Measurements from ENCODE around the gene KANTR.

DNA sequence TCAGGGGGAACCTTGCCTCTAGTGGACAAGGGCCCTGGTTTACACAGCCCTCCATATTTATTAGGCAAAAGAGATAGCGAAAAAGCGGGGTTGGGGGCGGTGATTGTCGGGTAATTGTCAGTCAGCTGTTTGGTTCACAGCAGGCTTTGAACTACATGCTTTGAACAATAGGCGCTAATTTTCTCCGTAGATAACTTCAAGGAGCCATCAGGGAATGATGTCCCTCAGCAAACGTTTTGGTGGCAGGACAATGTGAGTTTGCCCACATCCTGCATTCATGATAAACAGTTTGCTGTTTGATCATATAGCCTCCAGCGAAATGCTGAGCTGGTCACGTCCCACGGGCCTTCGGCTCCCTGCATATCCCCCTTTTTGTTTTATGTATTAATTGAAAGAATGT lies 65.2 kb downstream of the KANTR start:
- TF ChIP-seq, protein P1, sequence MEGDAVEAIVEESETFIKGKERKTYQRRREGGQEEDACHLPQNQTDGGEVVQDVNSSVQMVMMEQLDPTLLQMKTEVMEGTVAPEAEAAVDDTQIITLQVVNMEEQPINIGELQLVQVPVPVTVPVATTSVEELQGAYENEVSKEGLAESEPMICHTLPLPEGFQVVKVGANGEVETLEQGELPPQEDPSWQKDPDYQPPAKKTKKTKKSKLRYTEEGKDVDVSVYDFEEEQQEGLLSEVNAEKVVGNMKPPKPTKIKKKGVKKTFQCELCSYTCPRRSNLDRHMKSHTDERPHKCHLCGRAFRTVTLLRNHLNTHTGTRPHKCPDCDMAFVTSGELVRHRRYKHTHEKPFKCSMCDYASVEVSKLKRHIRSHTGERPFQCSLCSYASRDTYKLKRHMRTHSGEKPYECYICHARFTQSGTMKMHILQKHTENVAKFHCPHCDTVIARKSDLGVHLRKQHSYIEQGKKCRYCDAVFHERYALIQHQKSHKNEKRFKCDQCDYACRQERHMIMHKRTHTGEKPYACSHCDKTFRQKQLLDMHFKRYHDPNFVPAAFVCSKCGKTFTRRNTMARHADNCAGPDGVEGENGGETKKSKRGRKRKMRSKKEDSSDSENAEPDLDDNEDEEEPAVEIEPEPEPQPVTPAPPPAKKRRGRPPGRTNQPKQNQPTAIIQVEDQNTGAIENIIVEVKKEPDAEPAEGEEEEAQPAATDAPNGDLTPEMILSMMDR (IDR thresholded peaks at IDR 0.05; ENCODE audit: extremely low read depth in 1 of 2, insufficient read depth in 1 of 2, low read depth in 1 of 2, low read length in 2 of 2) = no peak
- no peak for TF ChIP-seq MYC (IDR thresholded peaks at IDR 0.05; ENCODE audit: low read depth, low read length)
- no peak for TF ChIP-seq POLR2AphosphoS5 (IDR thresholded peaks at IDR 0.05; ENCODE audit: insufficient read depth, low read depth, low read length)
- no peak for TF ChIP-seq FOS (IDR thresholded peaks at IDR 0.05; ENCODE audit: borderline replicate concordance, insufficient read depth, low read length)
- TF ChIP-seq POLR2A (IDR thresholded peaks at IDR 0.05; ENCODE audit: low read depth, low read length) = no peak
